GM21528 (cell line): ENCODE measurements around the gene CDC42BPB.
A peak's percentile ranks its signal among the peaks of the same experiment; 100 is the strongest.
"Not testable (repeated sequence)": the region's sequence is repeated elsewhere in the genome, so short reads cannot be mapped to it uniquely, and the experiment has no call there.

Source experiments
- ATAC-seq: cut with Tn5 transposase; IDR thresholded peaks from one replicate; pipeline ENCODE4 v1.9.1; 2021; ENCODE audit warnings: mild to moderate bottlenecking, moderate library complexity; ENCODE audit not compliant: unreplicated experiment, low FRiP score

Gene CDC42BPB

DNA sequence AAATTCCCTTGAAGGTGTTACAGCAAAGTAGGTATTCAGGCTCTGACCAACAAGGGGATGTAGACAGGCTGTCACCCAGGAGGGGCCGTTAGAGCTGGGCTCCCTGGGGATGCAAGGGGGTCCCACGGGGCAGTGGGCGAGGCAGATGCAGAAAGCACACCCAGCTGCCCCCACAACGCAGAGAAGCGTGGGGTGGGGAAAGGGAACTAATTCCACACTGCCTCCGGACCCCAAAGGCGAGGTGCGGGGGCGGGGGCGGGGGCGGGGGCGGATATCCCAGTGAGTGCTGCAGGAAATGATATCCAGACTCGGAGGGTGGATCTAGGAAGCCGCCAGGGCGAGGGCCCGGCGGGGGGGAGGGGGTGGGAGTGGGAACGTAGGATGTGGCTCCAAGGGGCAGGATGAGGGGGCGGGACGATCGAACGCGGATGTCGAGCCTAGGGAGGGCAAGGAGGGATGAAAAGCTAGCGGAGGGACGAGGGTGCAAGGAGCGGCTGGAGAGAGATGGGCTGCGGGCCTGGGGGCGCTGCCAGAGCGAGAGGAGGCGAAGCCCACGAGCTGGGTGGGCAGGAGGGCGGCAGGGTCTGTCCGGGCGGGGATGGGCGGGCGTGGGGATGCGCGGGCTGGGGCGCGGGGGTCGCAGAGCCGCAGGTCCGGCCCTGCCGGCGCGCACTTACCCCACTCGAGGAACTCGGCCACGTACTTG lies 874 bp downstream of the CDC42BPB start:
- no peak for ATAC-seq

DNA sequence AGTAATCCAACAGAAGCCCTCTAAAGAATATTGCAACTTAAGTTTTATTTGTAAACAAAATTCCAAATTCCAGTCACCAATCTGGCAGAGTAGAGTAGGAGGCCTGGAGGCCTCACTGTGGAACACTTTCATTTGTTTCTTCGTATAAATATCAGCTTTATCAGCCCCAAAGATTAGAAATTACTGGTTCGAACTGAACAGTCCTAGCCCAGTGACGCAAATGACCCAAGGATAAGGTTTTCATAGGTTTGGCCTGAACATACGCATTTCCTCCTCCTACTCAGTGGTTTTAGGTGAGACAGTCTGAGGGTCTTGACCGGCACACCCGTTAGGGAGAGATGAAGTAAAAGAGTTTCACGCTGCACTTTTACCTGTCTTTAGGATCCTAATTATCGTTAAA lies 1.7 kb downstream of the CDC42BPB start:
- no peak for ATAC-seq

DNA sequence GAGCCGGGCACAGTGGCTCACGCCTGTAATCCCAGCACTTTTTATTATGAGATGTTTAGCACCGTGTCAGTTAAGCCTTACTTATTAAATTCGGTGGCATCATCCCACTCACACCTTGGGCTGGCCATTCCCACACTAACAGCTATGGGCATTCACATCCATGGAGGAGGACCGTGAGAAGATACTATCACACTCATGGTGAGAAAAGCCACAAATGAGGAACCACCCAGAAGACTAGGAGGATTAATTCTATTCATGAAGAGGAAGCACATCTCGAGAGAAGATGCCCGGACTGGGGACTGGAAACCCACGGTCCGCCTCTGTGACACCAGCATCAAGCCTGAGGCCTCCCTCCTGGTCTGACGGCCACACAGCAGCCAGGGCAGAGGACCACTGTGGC lies 4.9 kb downstream of the CDC42BPB start:
- no peak for ATAC-seq

DNA sequence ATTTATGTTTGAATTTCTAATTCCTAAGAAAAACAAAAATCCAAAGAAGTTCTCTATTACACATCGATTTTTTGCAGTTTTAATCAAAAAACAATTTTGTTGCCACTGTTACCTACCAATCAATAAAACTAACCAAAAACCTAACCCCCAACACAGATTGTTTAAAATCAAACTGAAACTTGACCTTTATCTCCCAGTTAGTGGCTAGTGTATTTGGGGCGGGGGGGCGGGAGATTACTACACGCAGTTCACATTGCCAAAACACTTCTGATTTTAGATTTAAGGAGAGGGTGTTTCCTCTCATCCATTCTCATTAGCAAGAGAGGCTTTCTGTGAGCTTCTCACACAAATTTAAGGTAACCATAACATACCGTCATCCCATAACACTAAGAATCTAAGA lies 6.4 kb downstream of the CDC42BPB start:
- ATAC-seq = no peak

DNA sequence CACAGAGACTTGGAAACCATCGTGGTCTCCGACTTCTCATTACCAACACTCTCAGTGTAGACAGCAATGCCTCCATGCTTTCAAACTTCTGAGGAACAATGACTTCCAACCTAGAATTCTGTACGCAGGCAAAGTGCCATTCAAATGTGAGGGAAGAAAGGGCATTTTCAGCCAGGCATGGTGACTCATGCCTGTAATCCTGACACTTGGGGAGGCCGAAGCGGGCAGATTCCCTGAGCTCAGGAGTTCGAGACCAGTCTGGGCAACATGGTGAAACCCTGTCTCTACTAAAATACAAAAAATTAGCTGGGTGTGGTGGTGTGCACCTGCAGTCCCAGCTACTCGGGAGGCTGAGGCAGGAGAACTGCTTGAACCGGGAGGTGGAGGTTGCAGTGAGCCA lies 9.9 kb downstream of the CDC42BPB start:
- ATAC-seq = not testable (repeated sequence)

DNA sequence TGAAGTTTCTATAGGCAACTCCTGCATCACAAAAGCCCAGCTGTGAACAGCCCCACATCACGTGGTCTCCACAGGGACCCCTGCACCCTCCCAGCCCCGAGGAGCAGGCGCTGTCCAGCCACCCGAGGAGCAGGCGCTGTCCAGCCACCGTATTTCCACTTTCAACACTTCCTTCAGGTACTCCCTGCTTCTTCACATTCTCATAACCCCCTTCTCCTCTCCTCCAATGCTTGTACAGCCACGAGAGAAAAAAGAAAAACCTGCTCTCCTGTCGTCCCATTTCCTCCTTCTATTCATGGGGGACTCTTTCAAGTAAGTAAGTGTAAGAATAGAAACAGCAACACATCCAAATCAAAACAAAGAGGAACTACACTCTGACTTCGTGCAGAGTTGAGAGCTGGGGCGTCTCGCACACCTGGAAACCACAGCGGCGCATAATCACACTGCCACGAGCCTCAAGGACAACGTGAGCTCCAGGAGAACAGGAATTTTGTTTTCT lies 11.9 kb downstream of the CDC42BPB start:
- ATAC-seq = peak; percentile 47

DNA sequence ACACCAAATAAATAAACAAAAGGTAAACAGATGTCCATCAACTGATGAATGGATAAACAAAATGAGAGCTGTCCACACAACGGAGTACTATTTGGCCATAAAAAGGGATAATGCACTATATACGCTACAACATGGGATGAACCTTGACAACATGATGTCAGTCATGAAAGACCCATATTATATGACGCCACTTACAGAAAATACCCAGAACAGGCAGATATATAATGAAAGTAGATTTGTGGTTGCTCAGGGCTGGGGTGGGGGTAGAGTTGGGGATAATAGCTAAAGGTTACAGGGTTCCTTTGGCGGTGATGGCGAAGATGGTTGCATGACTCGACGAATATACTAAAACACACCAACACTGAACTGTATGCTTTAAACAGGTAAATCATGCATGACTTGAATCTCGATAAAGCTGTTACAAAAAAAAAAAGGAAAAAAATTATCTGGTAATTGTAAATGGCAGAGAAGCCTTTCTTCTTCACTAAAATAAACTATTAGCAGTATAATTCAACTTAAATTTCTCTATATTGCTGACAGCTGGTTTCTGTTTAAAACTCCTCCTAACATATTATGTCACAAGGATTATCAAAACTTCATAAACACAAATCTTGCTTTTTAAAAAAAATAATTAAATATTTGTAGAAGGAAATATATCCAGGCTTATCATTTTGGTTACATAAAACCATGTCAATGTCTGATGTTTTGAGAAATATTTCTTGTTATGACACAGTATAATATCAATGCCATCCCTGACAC lies 13.9 kb downstream of the CDC42BPB start:
- ATAC-seq = no peak

DNA sequence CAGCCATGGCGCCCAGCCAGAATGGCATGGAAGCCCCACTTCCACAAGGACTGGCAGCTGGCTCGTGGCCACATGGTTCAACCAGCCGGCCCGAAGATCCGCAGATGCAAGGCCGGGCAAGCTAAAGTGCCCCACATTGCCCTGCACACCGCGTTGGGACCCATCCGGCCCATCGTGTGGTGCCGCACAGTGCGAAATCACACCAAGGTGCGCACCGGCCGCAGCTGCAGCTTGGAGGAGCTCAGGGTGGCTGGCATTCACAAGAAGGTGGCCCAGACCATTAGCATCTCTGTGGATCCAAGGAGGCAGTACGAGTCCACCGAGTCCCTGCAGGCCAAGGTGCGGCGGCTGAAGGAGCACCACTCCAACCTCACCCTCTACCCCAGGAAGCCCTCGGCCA lies 15.9 kb downstream of the CDC42BPB start:
- ATAC-seq = no peak

DNA sequence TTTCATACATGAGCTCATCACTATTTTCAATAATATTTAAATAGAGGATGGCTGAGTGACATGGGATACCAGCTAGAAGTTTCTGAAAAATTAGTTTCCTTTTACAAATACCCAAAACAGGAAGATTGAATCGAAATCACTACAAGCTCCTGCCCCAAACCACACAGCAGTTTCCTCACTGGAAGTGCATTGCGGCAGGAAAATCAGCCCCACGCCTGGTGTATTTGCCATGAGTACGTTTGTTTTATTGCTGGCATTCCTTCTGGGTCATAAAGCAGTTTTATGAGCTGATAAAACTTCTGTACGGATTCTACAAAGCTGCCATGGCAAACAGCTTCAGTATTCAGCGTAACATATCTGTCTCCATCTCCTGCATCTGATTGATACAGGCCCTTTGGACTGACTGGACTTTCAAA lies 23.7 kb downstream of the CDC42BPB start:
- ATAC-seq = no peak

DNA sequence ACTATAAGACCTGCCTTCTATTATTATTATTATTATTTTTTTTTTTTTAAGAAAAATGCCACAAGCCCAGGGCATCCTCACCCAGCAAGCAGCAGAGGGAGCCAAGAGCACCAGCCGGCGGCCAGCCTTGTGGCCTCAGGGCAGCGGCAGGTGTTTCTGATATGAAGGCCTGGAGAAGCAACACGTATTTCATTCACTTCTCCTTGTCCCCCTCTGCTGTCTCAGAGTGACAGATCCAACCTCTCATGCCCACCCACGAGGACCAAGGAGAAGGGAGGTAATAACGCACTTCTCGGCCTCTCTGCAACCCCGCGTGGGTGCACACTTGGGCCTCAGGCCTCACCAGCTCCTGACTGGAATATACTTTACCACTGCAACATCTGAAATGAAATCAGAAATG lies 25.4 kb downstream of the CDC42BPB start:
- ATAC-seq = no peak

DNA sequence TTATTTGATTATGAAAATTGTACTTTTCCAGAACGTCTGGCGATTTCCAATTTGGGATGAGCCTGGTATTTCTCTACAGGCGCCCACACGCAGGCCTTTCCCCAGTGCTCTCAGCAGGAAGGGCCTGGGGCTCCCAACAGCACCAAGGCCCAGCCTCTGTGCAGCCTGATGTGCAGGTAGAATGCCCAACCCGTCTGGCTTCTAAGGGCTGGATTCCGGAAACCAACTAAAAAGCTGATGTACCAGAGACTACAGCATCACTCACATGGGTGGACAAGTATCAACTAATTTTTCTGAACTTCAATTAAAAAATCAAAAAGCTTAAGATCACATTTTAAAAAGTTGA lies 25.8 kb downstream of the CDC42BPB start:
- no peak for ATAC-seq

DNA sequence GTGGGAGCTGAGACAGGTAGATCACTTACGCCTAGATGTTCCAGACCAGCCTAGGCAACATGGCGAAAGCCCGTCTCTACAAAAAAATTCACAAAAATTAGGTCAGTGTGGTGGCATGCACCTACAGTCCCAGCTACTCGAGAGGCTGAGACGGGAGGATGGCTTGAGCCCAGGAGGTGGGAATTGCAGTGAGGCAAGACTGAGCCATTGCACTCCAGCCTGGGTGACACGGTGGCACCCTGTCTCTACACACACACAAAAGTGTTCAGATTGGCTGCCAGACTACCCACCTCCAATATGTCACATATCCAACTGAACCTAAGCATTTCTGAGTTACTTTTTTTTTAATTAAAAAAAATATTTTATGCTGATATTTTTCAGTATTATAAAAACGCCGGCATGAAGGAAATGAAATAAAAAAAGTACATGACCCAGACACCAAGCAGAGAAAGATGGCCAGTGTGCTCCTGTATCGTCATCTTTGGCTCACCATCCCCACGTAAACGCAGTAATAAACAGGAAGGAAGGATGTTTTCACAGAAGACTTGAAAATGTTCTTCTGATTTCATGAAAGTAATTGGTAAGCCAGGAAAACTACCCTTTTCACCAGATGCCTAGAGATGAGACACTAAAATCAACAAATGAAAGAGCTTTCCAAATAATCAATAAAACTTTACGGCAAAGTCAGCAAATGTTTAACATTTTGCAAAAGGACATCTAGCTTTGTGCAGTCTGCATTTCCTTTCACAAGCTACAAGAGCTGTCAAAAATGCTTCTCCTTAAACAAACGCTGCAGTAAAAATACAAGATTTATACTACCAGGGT lies 26.4 kb downstream of the CDC42BPB start:
- no peak for ATAC-seq

DNA sequence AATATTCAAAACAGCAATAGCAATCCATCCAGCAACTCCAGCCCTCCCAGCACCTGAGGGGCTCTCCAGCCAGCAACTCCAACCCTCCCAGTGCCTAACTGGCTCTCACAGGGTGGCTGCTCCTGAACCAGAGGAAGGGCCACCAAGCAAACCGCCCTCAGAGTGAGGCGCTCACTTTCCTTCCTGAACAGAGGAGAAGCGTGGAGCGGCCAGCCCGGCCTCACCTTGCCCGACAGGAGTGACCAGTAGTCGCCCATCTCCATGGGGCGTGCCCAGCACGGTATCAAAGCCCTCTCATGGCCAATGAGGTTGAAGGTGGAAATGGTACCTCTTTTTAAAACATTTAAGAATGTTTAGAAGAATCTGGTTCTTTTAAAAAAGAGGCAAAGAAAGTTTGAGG lies 27.4 kb downstream of the CDC42BPB start:
- ATAC-seq = no peak

DNA sequence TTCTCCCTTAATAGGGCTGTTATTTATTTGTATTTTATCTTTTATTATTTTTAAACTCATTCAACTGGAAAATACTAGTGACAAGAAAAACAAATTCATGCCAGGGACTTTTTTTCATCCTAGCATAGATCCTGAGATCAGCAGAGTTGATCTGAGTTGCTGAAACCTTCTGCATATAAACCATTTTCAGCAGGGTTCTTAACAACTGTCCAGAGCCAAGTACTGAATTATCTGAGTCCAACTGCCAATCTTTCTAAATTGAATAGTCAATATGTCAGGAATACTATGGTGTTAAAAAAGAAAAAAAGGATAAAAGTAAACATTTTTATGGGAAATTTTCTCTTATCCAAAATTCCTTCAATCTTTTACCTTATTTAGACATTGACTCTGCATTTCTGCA lies 28.6 kb downstream of the CDC42BPB start:
- no peak for ATAC-seq

DNA sequence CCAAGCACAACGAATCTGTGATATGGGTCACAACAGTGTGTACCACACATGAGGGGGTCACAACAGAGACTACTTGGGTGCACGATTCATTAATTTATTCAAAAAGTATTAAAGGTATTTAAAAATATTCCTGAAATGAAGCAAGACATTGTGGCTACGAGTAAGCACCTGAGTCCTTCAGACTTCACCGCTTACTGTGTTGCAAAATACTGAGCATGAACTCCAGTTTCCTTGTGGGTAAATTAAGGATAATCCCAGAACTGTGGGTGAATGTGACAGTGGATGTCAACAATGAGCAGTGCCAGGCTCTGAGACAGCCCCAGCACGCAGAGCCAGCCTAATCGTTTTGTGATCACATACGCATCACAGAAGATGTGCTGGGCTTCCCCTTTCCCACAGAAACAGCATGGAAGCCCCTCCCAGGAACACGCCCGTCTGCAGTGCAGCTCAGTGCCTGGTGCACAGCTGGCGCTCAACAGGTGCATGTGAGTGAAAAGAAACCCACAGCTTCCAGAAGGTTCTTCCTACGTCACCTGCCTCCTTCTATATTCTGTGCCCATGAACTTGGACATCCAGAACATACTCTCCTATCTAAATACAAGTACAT lies 29.1 kb downstream of the CDC42BPB start:
- ATAC-seq = no peak

DNA sequence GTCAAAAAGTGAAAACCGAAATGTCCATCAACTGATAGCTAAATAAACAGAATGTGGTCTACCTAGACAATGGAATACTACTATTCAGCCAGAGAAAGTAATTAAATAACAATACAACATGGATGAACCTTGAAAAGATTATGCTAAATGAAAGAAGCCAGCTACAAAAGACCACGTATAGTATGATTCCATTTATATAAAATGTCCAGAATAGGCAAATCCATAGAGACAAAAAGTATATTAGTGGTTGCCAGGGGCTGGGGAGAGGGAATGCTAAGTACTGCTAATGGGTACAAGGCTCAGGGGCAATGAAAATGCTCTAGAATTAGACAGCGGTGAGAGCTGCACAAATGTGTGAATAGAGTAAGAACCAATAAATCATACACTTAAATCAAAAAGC lies 29.9 kb downstream of the CDC42BPB start:
- no peak for ATAC-seq

DNA sequence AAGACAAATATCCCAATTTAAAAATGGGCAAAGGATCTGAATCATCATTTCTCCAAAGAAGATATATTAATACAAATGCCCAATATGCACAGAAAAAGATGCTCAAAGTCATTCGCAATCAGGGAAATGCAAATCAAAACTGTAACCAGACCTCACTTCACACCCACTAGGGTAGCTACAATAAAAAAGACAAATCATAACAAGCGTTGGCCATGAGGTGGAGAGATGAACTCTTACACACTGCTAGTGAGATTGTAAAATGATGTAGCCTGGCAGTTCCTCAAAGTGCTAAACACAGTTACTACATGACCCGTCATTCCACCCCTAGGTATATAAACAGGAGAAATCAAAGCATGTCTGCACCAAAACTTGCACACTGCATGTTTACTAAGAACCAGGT lies 30.4 kb downstream of the CDC42BPB start:
- ATAC-seq = no peak

DNA sequence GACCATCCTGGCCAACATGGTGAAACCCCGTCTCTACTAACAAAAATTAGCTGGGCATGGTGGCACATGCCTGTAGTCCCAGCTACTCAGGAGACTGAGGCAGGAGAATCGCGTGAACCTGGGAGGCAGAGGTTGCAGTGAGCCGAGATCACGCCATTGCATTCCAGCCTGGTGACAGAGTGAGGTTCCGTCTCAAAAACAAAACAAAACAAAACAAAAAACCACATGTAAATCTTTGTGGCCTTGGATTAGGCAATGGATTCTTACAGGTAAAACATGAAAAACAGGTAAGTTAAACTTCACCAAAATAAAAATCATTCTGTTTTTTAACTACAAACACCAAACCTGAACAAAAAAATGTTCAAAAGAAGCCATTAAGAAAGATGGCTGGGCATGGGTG lies 31.2 kb downstream of the CDC42BPB start:
- not testable (repeated sequence) for ATAC-seq

DNA sequence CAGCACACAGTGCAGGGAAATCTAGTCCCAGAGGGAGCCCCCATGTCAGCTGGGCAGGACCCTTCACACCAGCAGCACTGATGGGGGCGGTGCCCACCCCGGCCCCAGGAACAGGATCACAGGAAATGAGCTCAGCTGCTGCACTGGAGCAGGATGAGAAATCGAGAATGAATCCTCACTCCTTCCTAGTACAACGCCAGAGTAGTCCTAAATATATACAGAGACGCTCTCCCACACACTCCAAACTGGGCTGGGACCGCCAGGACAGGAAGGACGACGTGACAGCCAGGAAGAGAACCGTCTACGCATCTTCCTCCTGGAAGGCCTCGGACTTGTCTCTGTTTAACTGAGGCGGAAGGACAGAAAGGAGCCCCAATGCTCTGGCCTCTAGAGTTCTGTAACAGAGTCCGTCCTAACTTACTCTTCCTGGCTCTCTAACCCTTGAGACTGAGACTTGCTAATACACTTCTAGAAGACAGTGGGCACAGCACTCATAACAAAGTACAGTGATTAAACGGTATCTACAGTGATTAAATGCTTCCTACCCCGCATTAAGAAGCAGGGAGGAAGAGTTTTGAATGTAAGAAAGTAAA lies 33.4 kb downstream of the CDC42BPB start:
- no peak for ATAC-seq

DNA sequence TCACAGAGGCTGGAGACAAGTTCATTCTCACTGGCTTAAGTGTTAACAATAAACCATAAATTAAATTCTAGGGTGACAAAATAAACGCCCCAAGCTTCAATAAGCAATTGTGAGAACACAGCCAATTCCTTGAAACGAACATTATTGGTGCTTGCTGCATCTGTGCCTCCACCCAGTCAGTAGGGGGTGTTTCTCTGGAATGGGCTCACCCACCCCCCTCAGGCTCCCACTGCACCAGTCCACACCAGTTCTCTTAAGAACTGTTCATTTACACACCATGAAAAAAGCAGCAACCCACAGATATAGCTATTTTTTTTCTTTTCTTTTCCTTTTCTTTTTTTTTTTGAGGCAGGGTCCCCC lies 34.7 kb downstream of the CDC42BPB start:
- no peak for ATAC-seq
